HEK293 (cell line): ENCODE results near the gene ZNF507.
A peak's percentile ranks its signal among the peaks of the same experiment; 100 is the strongest.

Experiments used
- KLF8 ChIP-seq: fragments of 450-650 bp; formaldehyde crosslinking; IDR thresholded peaks from 2 replicates; pipeline ENCODE4 v1.5.1; 2016; ENCODE audit warnings: missing biosample characterization, missing genetic modification characterization
- PRDM1 ChIP-seq: fragments of 450-650 bp; formaldehyde crosslinking; IDR thresholded peaks from 2 replicates; pipeline ENCODE4; 2016; ENCODE audit warnings: missing biosample characterization, missing genetic modification characterization
- REPIN1 ChIP-seq: fragments of 450-650 bp; formaldehyde crosslinking; IDR thresholded peaks from 2 replicates; pipeline ENCODE4 v1.5.1; 2017; ENCODE audit warnings: missing biosample characterization, missing genetic modification characterization, low read depth
- ZBTB49 ChIP-seq: fragments of 450-650 bp; formaldehyde crosslinking; IDR thresholded peaks from 2 replicates; pipeline ENCODE4 v1.5.1; 2016; ENCODE audit warnings: missing biosample characterization, missing genetic modification characterization, low read depth
- ZBTB6 ChIP-seq: fragments of 450-650 bp; formaldehyde crosslinking; IDR thresholded peaks from 2 replicates; pipeline ENCODE4 v1.5.1; 2017; ENCODE audit warnings: missing biosample characterization, missing genetic modification characterization
- ZBTB8A ChIP-seq: fragments of 450-650 bp; formaldehyde crosslinking; IDR thresholded peaks from 2 replicates; pipeline ENCODE4 v1.5.1; 2016; ENCODE audit warnings: missing biosample characterization, missing genetic modification characterization
- ZEB2 ChIP-seq: fragments of 450-650 bp; formaldehyde crosslinking; IDR thresholded peaks from 2 replicates; pipeline ENCODE4 v1.5.1; 2016; ENCODE audit warnings: missing biosample characterization, missing genetic modification characterization
- ZFHX2 ChIP-seq: fragments of 450-650 bp; formaldehyde crosslinking; conservative IDR thresholded peaks from 2 replicates; pipeline ENCODE4 v1.5.1; 2016; ENCODE audit warnings: missing biosample characterization, missing genetic modification characterization
- ZNF133 ChIP-seq: fragments of 450-650 bp; formaldehyde crosslinking; IDR thresholded peaks from 2 replicates; pipeline ENCODE4 v1.5.1; 2016; ENCODE audit warnings: missing biosample characterization, missing genetic modification characterization
- ZNF146 ChIP-seq: fragments of 450-650 bp; formaldehyde crosslinking; IDR thresholded peaks from 2 replicates; pipeline ENCODE4 v1.5.1; 2016; ENCODE audit warnings: missing biosample characterization, missing genetic modification characterization
- ZNF174 ChIP-seq: fragments of 450-650 bp; formaldehyde crosslinking; IDR thresholded peaks from 2 replicates; pipeline ENCODE4 v1.5.0; 2017; ENCODE audit warnings: missing biosample characterization, mild to moderate bottlenecking, missing genetic modification characterization
- ZNF202 ChIP-seq: fragments of 450-650 bp; formaldehyde crosslinking; IDR thresholded peaks from 2 replicates; pipeline ENCODE4 v1.5.1; 2016; ENCODE audit warnings: missing biosample characterization, missing genetic modification characterization, borderline replicate concordance
- ZNF23 ChIP-seq: fragments of 450-650 bp; formaldehyde crosslinking; IDR thresholded peaks from 2 replicates; pipeline ENCODE4 v1.5.1; 2016; ENCODE audit warnings: missing biosample characterization, missing genetic modification characterization, borderline replicate concordance
- ZNF239 ChIP-seq: fragments of 450-650 bp; formaldehyde crosslinking; IDR thresholded peaks from 2 replicates; pipeline ENCODE4 v1.5.1; 2016; ENCODE audit warnings: missing biosample characterization, missing genetic modification characterization
- ZNF302 ChIP-seq: fragments of 450-650 bp; formaldehyde crosslinking; IDR thresholded peaks from 2 replicates; pipeline ENCODE4 v1.5.1; 2016; ENCODE audit warnings: missing biosample characterization, missing genetic modification characterization, low read depth
- ZNF394 ChIP-seq: fragments of 450-650 bp; formaldehyde crosslinking; IDR thresholded peaks from 2 replicates; pipeline ENCODE4 v1.5.1; 2016; ENCODE audit warnings: missing biosample characterization, missing genetic modification characterization, mild to moderate bottlenecking, moderate library complexity, borderline replicate concordance
- ZNF423 ChIP-seq: fragments of 450-650 bp; formaldehyde crosslinking; IDR thresholded peaks from 2 replicates; pipeline ENCODE4 v1.5.1; 2016; ENCODE audit warnings: missing biosample characterization, missing genetic modification characterization
- ZNF530 ChIP-seq: fragments of 450-650 bp; formaldehyde crosslinking; IDR thresholded peaks from 2 replicates; pipeline ENCODE4 v1.5.1; 2016; ENCODE audit warnings: low read depth, missing biosample characterization, missing genetic modification characterization
- ZNF548 ChIP-seq: fragments of 450-650 bp; formaldehyde crosslinking; IDR thresholded peaks from 2 replicates; pipeline ENCODE4 v1.5.1; 2016; ENCODE audit warnings: missing biosample characterization, missing genetic modification characterization
- ZNF549 ChIP-seq: fragments of 450-650 bp; IDR thresholded peaks from 2 replicates; pipeline ENCODE4 v1.5.1; 2018; ENCODE audit warnings: missing biosample characterization, missing genetic modification characterization, mild to moderate bottlenecking, inconsistent platforms, moderate library complexity
- ZNF561 ChIP-seq: fragments of 450-650 bp; IDR thresholded peaks from 2 replicates; pipeline ENCODE4 v1.5.1; 2018; ENCODE audit warnings: missing biosample characterization, missing genetic modification characterization, borderline replicate concordance
- ZNF600 ChIP-seq: fragments of 450-650 bp; formaldehyde crosslinking; IDR thresholded peaks from 2 replicates; pipeline ENCODE4 v1.5.1; 2016; ENCODE audit warnings: missing biosample characterization, missing genetic modification characterization
- ZNF629 ChIP-seq: fragments of 450-650 bp; formaldehyde crosslinking; IDR thresholded peaks from 2 replicates; pipeline ENCODE4 v1.5.1; 2017; ENCODE audit warnings: missing biosample characterization, missing genetic modification characterization
- ZNF76 ChIP-seq: fragments of 450-650 bp; formaldehyde crosslinking; IDR thresholded peaks from 2 replicates; pipeline ENCODE4; 2016; ENCODE audit warnings: low read depth, missing biosample characterization, missing genetic modification characterization, borderline replicate concordance
- ZNF792 ChIP-seq: fragments of 450-650 bp; formaldehyde crosslinking; IDR thresholded peaks from 2 replicates; pipeline ENCODE4 v1.5.1; 2016; ENCODE audit warnings: missing biosample characterization, missing genetic modification characterization
- ZSCAN18 ChIP-seq: fragments of 450-650 bp; formaldehyde crosslinking; IDR thresholded peaks from 2 replicates; pipeline ENCODE4 v1.5.1; 2016; ENCODE audit warnings: missing biosample characterization, missing genetic modification characterization
- TF ChIP-seq, protein P1 (sequence below): fragments of 450-650 bp; formaldehyde crosslinking; IDR thresholded peaks from 2 replicates; pipeline ENCODE4 v1.5.1; 2016; ENCODE audit warnings: missing biosample characterization, missing genetic modification characterization
- TF ChIP-seq, protein P2 (sequence below): fragments of 450-650 bp; formaldehyde crosslinking; IDR thresholded peaks from 2 replicates; pipeline ENCODE4 v1.5.1; 2017; ENCODE audit warnings: missing biosample characterization, mild to moderate bottlenecking, missing genetic modification characterization, moderate library complexity
- TF ChIP-seq, protein P3 (sequence below): fragments of 450-650 bp; formaldehyde crosslinking; IDR thresholded peaks from 2 replicates; pipeline ENCODE4 v1.5.1; 2017; ENCODE audit warnings: missing biosample characterization, missing genetic modification characterization

The ZNF507 gene

GRCh38 chr19:32373585-32374295 is 28.3 kb downstream of the ZNF507 start (continued):
- TF ChIP-seq, protein P1, sequence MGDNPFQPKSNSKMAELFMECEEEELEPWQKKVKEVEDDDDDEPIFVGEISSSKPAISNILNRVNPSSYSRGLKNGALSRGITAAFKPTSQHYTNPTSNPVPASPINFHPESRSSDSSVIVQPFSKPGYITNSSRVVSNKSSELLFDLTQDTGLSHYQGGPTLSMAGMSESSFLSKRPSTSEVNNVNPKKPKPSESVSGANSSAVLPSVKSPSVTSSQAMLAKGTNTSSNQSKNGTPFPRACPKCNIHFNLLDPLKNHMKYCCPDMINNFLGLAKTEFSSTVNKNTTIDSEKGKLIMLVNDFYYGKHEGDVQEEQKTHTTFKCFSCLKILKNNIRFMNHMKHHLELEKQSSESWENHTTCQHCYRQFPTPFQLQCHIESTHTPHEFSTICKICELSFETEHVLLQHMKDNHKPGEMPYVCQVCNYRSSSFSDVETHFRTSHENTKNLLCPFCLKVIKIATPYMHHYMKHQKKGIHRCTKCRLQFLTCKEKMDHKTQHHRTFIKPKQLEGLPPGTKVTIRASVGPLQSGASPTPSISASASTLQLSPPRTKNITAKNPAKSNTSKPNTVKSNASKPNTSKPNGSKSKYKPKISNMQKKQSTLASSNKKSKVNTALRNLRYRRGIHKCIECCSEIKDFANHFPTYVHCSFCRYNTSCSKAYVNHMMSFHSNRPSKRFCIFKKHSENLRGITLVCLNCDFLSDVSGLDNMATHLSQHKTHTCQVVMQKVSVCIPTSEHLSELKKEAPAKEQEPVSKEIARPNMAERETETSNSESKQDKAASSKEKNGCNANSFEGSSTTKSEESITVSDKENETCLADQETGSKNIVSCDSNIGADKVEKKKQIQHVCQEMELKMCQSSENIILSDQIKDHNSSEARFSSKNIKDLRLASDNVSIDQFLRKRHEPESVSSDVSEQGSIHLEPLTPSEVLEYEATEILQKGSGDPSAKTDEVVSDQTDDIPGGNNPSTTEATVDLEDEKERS: peak; percentile 79
- peak; percentile 68 for TF ChIP-seq ZNF76
- no peak; the same call in 1 of the 2 replicates for TF ChIP-seq ZNF174
- peak; percentile 100 for TF ChIP-seq ZNF600
- TF ChIP-seq REPIN1 (tag by site-specific recombination): peak; percentile 17; the same call in 1 of the 2 replicates
- no peak; the same call in 1 of the 2 replicates for TF ChIP-seq ZNF549 (tag by site-specific recombination)
- TF ChIP-seq ZSCAN18 (tag by site-specific recombination): no peak
- TF ChIP-seq ZNF239 (tag by site-specific recombination): peak; percentile 19
- TF ChIP-seq ZNF792 (tag by site-specific recombination): peak; percentile 82
- peak; percentile 98 for TF ChIP-seq ZNF629 (tag by site-specific recombination)
- no peak for TF ChIP-seq ZBTB8A (tag by site-specific recombination)
- no peak for TF ChIP-seq ZNF133 (tag by site-specific recombination)
- TF ChIP-seq ZNF548: no peak
- no peak for TF ChIP-seq ZNF202 (tag by site-specific recombination)
- TF ChIP-seq ZNF146 (tag by site-specific recombination): peak; percentile 56
- peak; percentile 97 for TF ChIP-seq PRDM1 (tag by site-specific recombination)
- no peak for TF ChIP-seq ZNF530
- TF ChIP-seq ZNF561 (tag by site-specific recombination): 0 out of 2 replicates have a peak, but pooled peaks have one; percentile 64
- TF ChIP-seq, protein P2, sequence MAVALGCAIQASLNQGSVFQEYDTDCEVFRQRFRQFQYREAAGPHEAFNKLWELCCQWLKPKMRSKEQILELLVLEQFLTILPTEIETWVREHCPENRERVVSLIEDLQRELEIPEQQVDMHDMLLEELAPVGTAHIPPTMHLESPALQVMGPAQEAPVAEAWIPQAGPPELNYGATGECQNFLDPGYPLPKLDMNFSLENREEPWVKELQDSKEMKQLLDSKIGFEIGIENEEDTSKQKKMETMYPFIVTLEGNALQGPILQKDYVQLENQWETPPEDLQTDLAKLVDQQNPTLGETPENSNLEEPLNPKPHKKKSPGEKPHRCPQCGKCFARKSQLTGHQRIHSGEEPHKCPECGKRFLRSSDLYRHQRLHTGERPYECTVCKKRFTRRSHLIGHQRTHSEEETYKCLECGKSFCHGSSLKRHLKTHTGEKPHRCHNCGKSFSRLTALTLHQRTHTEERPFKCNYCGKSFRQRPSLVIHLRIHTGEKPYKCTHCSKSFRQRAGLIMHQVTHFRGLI (tag by site-specific recombination): peak; percentile 77
- peak; percentile 93 for TF ChIP-seq KLF8 (tag by site-specific recombination)
- TF ChIP-seq, protein P3, sequence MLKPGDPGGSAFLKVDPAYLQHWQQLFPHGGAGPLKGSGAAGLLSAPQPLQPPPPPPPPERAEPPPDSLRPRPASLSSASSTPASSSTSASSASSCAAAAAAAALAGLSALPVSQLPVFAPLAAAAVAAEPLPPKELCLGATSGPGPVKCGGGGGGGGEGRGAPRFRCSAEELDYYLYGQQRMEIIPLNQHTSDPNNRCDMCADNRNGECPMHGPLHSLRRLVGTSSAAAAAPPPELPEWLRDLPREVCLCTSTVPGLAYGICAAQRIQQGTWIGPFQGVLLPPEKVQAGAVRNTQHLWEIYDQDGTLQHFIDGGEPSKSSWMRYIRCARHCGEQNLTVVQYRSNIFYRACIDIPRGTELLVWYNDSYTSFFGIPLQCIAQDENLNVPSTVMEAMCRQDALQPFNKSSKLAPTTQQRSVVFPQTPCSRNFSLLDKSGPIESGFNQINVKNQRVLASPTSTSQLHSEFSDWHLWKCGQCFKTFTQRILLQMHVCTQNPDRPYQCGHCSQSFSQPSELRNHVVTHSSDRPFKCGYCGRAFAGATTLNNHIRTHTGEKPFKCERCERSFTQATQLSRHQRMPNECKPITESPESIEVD: peak; percentile 77
- no peak for TF ChIP-seq ZNF423
- no peak for TF ChIP-seq ZNF302 (tag by site-specific recombination)
- TF ChIP-seq ZNF394 (tag by site-specific recombination): peak; percentile 82
- TF ChIP-seq ZBTB6 (tag by site-specific recombination): no peak; the same call in 1 of the 2 replicates
- TF ChIP-seq ZBTB49 (tag by site-specific recombination): no peak
- no peak; the same call in 1 of the 2 replicates for TF ChIP-seq ZNF23 (tag by site-specific recombination)
- no peak for TF ChIP-seq ZFHX2 (tag by site-specific recombination)
- peak; percentile 100 for TF ChIP-seq ZEB2 (tag by site-specific recombination)
